GM10266 (cell line): Measurements from ENCODE around the gene PARD3.
"Not testable (repeated sequence)": the region's sequence is repeated elsewhere in the genome, so short reads cannot be mapped to it uniquely, and the experiment has no call there.

Experiments
- DNase-seq: peaks from one replicate; pipeline ENCODE4 v3.0.0; 2012; ENCODE audit errors: extremely low spot score
- CTCF ChIP-seq: IDR thresholded peaks from 2 replicates; pipeline ENCODE4 v1.5.1; 2012; ENCODE audit warnings: mild to moderate bottlenecking, low read depth; ENCODE audit not compliant: control insufficient read depth, insufficient read depth; ENCODE audit errors: missing control alignments

Gene PARD3

GRCh38 chr10:34743814-34744213, 71.3 kb downstream of the PARD3 start:
- no peak for DNase-seq
- no peak for TF ChIP-seq CTCF

- DNase-seq: no peak
- no peak for TF ChIP-seq CTCF
Measured at GRCh38 chr10:34742456-34742855, 72.6 kb downstream of the PARD3 start.

GRCh38 chr10:34741087-34741486, 74.0 kb downstream of the PARD3 start:
- not testable (repeated sequence) for DNase-seq

GRCh38 chr10:34740321-34740720, 74.8 kb downstream of the PARD3 start:
- DNase-seq: no peak
- no peak for TF ChIP-seq CTCF

GRCh38 chr10:34739915-34740314, 75.2 kb downstream of the PARD3 start:
- TF ChIP-seq CTCF: no peak
- DNase-seq: no peak

- no peak for DNase-seq
- no peak for TF ChIP-seq CTCF
Measured at GRCh38 chr10:34737772-34738169, 77.3 kb downstream of the PARD3 start.

- DNase-seq: no peak
- TF ChIP-seq CTCF: no peak
Measured at GRCh38 chr10:34736976-34737771, 77.9 kb downstream of the PARD3 start.

GRCh38 chr10:34734918-34735317, 80.2 kb downstream of the PARD3 start:
- no peak for DNase-seq
- TF ChIP-seq CTCF: no peak
